Measurements from ENCODE around the gene NRN1L.

- TF ChIP-seq MAX (IDR thresholded peaks at IDR 0.05) (no peak), CTCF (IDR thresholded peaks at IDR 0.05; ENCODE audit: low read depth, low read length, missing input control) (no peak)
These were observed 1.3 kb downstream of the NRN1L start for GRCh38 chr16:67885976-67886375.
